ENCODE results near the gene PARD3.

- TF ChIP-seq, protein P1, sequence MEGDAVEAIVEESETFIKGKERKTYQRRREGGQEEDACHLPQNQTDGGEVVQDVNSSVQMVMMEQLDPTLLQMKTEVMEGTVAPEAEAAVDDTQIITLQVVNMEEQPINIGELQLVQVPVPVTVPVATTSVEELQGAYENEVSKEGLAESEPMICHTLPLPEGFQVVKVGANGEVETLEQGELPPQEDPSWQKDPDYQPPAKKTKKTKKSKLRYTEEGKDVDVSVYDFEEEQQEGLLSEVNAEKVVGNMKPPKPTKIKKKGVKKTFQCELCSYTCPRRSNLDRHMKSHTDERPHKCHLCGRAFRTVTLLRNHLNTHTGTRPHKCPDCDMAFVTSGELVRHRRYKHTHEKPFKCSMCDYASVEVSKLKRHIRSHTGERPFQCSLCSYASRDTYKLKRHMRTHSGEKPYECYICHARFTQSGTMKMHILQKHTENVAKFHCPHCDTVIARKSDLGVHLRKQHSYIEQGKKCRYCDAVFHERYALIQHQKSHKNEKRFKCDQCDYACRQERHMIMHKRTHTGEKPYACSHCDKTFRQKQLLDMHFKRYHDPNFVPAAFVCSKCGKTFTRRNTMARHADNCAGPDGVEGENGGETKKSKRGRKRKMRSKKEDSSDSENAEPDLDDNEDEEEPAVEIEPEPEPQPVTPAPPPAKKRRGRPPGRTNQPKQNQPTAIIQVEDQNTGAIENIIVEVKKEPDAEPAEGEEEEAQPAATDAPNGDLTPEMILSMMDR (IDR thresholded peaks at IDR 0.05) = no peak
- TF ChIP-seq POLR2A (IDR thresholded peaks at IDR 0.05) (no peak), POLR2AphosphoS5 (IDR thresholded peaks at IDR 0.05) (no peak)
Observed at GRCh38 chr10:34475274-34475646, 339.8 kb downstream of the PARD3 start.
